Measurements from ENCODE around the gene PITPNM3.

PITPNM3 gene

GRCh38 chr17:6443692-6444570, 112.4 kb downstream of the PITPNM3 start, which contains the start of gene PIMREG:
TSS of gene PIMREG (plus strand) at chr17:6444455. CDS start at chr17:6445111, 656 bp downstream.
- peak; percentile 89 for DNase-seq (ENCODE audit: low spot score)

DNA sequence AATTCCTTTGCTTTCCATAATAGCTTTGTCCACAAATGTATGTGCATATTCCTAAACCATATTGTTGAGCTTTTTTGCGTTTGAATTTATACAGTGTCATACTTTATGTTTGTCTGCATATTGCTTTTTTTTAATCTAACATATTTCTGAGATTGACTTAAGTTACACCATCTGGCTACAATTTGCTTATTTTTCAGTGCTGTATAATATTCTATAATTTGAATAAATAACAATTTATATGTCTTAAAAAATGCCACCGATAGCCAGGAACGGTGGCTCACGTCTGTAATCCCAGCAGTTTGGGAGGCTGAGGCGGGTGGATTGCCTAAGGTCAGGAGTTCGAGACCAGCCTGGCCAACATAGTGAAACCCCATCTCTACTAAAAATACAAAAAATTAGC, 113.6 kb downstream of the PITPNM3 start:
- no peak for DNase-seq (ENCODE audit: low spot score)

- no peak for DNase-seq (ENCODE audit: low spot score)
Measured at GRCh38 chr17:6439951-6440350, 116.4 kb downstream of the PITPNM3 start.

DNA sequence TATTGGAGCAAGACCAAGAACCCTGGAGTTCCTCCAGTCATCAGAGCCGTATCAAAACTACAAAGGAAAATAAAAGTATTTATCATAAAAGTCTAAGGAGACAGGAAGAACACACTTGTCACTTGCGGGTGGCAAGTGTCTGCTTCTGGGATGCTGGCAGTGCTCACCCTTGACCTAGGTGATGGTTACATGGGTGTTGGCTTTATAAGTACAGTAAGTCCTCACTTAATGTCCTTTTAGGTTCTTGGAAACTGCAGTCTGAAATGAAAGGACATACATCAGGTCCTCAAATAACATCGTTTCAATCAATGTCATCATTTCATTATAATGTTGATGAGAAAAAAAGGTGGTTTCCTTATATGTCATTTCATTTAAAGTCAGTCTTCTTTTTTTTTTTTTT, 118.4 kb downstream of the PITPNM3 start:
- no peak for DNase-seq (ENCODE audit: low spot score)

GRCh38 chr17:6437466-6437865, 118.9 kb downstream of the PITPNM3 start:
- DNase-seq (ENCODE audit: low spot score) = no peak

GRCh38 chr17:6435968-6436367, 120.4 kb downstream of the PITPNM3 start:
- peak; percentile 47 for DNase-seq (ENCODE audit: low spot score)

- no peak for DNase-seq (ENCODE audit: low spot score)
Measured at GRCh38 chr17:6435051-6435450, 121.3 kb downstream of the PITPNM3 start, which contains the start of gene AIPL1. TSS of gene AIPL1 (minus strand) at chr17:6435121. CDS start at chr17:6435104, 17 bp downstream.

- DNase-seq (ENCODE audit: low spot score) = no peak
Measured at GRCh38 chr17:6430769-6431168, 125.6 kb downstream of the PITPNM3 start.

GRCh38 chr17:6429266-6429665, 127.1 kb downstream of the PITPNM3 start:
- no peak for DNase-seq (ENCODE audit: low spot score)

DNA sequence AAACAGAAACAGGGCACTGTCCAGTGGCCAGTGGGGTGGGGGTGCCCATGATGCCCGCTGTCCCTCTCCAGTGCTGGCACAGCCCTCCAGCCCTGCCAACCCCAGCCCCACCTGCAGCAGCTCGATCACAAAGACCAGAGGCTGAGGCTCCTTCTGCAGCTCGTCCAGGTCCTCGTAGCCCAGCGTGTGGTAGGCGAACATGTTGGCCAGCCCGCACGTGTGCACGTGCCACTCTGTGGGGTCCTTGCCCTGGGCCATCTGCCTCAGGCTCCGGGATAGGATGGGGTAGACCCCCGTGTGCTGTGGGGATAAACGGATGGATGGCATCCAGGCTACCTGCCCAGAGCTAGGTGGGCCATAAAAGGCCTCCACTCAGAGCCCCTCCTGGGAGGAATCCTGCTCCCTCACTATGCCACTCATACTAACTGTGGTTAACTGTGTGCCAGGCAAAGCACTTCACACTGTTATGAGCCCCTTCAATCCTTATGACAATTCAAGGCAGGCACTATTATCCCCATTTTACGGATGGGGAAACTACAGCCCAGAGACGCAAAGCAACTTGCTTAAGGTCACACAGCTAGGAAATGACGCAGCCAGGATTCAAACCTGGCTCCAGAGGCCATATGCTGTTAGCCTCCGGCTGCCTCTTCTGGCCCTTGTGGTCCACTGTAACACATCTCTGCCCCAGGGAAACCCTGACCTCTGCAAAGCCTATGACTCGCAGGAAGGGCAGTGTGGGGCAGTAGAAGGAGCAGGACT, 128.0 kb downstream of the PITPNM3 start:
- no peak for DNase-seq (ENCODE audit: low spot score)

GRCh38 chr17:6427279-6427781, 129.0 kb downstream of the PITPNM3 start:
- DNase-seq (ENCODE audit: low spot score) = peak; percentile 12

DNA sequence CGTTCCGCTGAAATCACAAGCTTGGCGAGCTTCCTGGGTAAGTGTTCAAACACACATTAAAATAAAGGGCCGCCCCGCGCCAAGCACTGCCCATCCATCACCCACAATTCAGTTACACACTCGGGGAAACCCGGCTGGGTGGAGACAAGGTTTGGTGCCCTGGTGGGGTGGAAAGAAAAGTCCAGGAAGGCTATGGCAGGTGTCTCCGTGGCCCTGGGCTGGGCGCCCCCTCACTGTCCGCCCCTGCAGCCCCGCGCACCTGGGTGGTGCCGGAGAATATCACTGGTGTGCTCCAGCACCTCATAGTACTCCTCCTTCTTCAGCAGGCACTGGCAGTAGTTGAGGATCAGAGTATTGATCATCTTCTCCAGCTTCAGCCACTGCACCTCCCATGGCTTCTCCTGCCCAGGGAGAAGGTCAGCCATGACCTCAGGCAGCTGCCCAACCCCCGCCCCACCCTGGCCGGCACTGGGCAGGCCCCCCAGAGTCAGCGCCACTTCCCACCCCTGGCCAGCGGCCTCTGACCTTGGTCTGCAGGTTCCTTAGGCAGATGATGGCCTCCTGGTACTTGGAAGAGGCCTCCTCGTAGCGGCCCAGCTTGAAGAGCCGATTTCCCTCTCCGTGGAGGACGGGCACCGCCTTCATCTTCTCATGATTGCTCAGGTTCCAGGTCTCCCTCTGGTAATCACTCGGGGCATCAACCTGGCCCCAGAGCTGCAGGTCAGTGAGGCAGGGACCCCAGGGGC, 129.8 kb downstream of the PITPNM3 start:
- no peak for DNase-seq (ENCODE audit: low spot score)

DNA sequence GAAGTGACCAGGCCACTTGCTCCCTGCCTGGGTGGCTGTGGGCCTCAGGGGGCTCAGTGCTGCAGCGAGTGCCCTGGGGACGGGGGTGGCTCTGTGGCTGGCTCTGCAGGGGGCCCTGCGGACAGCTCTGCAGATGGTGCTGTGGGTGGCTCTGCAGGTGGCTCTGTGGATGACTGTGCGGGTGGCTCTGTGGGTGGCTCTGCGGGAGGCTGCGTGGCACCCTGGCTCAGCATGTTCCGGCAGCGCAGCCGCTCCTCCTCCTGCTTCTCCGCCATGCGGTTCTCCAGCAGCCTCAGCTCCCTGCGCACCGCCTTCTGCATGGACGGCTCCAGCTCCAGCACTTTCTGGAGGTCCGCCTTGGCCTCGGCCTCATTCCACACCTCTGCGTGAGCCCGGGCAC, 130.9 kb downstream of the PITPNM3 start:
- no peak for DNase-seq (ENCODE audit: low spot score)

- no peak for DNase-seq (ENCODE audit: low spot score)
Measured at GRCh38 chr17:6423931-6424330, 132.4 kb downstream of the PITPNM3 start.

GRCh38 chr17:6422654-6423241, 133.6 kb downstream of the PITPNM3 start:
- DNase-seq (ENCODE audit: low spot score) = no peak

- peak; percentile 80 for DNase-seq (ENCODE audit: low spot score)
Measured at GRCh38 chr17:6421700-6422604, 134.4 kb downstream of the PITPNM3 start.

DNA sequence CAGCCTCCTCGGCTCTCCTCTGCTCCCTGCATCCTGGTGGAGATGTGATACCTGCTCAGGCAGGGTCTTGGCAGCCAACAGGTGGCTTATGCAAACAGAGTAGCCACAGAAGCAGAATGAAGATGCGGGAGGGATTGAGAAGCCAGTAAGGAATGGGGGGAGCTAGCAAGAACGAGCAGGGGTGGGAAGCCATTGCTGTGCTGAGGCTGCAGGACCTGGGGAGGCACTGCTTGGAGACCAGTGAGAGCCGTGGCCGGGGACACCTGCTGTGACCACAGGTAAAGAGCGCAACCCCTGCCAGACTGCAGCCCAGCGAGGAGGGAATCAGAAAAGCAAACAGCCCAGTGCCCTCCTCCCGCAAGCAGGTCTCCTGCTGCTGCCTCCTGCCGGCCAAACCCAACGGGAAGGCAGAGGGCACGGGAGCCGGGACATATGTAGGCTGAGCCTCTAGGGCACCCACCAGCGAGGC, 136.1 kb downstream of the PITPNM3 start:
- DNase-seq (ENCODE audit: low spot score) = no peak

- DNase-seq (ENCODE audit: low spot score) = no peak
Measured at GRCh38 chr17:6415616-6416015, 140.7 kb downstream of the PITPNM3 start.

DNA sequence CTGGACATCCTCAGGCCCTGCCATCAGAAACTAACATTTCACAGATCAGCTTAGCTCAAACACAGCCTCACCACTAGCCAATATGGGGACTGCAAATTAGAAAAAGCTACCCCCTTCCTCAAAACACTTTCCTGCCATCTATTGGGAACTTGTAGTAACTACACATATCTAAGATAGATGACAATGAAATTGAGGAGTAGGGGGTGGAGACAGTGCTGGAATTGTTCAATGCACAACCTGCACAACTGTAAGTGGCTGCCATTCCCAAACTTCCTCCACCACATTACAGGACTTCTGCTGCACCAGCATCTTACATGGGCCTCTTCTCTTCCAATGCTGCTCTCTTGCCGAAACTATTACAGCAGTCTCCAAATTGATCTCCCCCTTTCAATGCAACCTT, 143.3 kb downstream of the PITPNM3 start:
- DNase-seq (ENCODE audit: low spot score) = peak; percentile 60

- DNase-seq (ENCODE audit: low spot score) = no peak
Measured at GRCh38 chr17:6408735-6409134, 147.6 kb downstream of the PITPNM3 start.

Data from pons (tissue), 1 donor.